Neural crest cell (in vitro differentiated cells): Measurements from ENCODE around the gene MGAT3. TPM values are rescaled to one million over a fixed set of nuclear protein-coding genes. Genes with fewer than 3 reads are reported as not detected.

Source experiments
- DNase-seq: peaks from one replicate; pipeline ENCODE4 v3.0.0; 2021; ENCODE audit warnings: low read depth, mixed read lengths, low spot score
- H3K27ac Mint-ChIP-seq: one replicate; pipeline ENCODE4 v1.8.0; 2021; ENCODE audit warnings: mild to moderate bottlenecking, mixed read lengths; ENCODE audit not compliant: unreplicated experiment
- H3K27me3 Mint-ChIP-seq: 2 replicates; pipeline ENCODE4 v1.8.0; 2021; ENCODE audit warnings: low read depth, mild to moderate bottlenecking, mixed read lengths
- H3K36me3 Mint-ChIP-seq: 2 replicates; pipeline ENCODE4 v1.8.0; 2021; ENCODE audit warnings: low read depth, mild to moderate bottlenecking, mixed read lengths
- H3K4me1 Mint-ChIP-seq: 2 replicates; pipeline ENCODE4 v1.8.0; 2021; ENCODE audit warnings: mixed read lengths
- H3K4me3 Mint-ChIP-seq: one replicate; pipeline ENCODE4 v1.8.0; 2021; ENCODE audit warnings: mild to moderate bottlenecking, mixed read lengths
- H3K9me3 Mint-ChIP-seq: 2 replicates; pipeline ENCODE4 v1.8.0; 2021; ENCODE audit warnings: mixed read lengths
- total RNA-seq: library from RNA; stranded (reverse); gene quantifications from 2 replicates; pipeline ENCODE4 v1.2.1, GENCODE V29; 2021
- TF ChIP-seq, protein P1 (sequence below): fragments of 200-600 bp; sonication (generic); conservative IDR thresholded peaks from 2 replicates; pipeline ENCODE4 v1.5.0; 2021; ENCODE audit warnings: antibody characterized with exemption, mild to moderate bottlenecking

Gene MGAT3
- total RNA-seq, 1 donor from 2014 or later = 20.3 TPM

DNA sequence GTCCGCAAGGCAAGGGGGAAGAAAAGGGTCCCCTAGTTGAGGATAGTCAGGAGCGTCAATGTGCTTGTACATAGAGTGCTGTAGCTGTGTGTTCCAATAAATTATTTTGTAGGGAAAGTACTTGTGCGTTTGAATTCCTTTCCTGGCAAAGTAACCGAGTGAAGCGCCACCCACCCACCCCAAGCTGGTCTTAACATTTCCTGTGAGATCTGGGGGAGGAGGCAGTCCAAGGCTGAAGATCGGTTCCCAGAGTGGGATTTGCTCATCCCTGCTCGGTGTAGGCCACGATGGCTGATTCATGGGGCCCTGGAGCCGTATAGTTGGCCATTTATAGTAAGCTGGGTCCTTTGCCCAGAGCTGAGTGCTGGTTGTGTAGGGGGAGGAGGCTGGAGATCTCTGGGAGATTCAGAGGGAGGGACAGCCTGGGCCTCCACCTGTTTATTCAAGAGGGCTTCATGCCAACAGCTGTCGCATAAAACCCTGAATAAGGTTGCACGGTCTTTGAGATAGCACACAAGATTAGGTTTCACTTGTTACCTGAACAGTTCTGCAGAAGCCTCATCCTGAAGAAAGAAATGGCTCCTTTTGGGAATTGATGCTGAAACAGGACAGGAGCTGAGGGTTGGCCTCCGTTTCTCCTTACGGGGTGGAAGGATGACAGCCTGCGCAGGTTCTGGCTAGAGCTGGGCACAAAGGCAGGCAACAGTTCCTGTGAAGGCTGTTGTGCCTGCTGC lies 65.9 kb downstream of the MGAT3 start:
- peaks cover 66% of the 10 kb centered on the region for H3K4me1 Mint-ChIP-seq
- H3K36me3 Mint-ChIP-seq = peaks cover 45% of the 10 kb centered on the region
- peaks cover 2% of the 10 kb centered on the region for H3K9me3 Mint-ChIP-seq
- peak overlapping the region; percentile 99 for H3K27ac Mint-ChIP-seq
- TF ChIP-seq, protein P1, sequence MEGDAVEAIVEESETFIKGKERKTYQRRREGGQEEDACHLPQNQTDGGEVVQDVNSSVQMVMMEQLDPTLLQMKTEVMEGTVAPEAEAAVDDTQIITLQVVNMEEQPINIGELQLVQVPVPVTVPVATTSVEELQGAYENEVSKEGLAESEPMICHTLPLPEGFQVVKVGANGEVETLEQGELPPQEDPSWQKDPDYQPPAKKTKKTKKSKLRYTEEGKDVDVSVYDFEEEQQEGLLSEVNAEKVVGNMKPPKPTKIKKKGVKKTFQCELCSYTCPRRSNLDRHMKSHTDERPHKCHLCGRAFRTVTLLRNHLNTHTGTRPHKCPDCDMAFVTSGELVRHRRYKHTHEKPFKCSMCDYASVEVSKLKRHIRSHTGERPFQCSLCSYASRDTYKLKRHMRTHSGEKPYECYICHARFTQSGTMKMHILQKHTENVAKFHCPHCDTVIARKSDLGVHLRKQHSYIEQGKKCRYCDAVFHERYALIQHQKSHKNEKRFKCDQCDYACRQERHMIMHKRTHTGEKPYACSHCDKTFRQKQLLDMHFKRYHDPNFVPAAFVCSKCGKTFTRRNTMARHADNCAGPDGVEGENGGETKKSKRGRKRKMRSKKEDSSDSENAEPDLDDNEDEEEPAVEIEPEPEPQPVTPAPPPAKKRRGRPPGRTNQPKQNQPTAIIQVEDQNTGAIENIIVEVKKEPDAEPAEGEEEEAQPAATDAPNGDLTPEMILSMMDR = no peak
- no peak for DNase-seq
- H3K27me3 Mint-ChIP-seq = peaks cover 47% of the 10 kb centered on the region
- H3K4me3 Mint-ChIP-seq = peak overlapping the region; percentile 100

DNA sequence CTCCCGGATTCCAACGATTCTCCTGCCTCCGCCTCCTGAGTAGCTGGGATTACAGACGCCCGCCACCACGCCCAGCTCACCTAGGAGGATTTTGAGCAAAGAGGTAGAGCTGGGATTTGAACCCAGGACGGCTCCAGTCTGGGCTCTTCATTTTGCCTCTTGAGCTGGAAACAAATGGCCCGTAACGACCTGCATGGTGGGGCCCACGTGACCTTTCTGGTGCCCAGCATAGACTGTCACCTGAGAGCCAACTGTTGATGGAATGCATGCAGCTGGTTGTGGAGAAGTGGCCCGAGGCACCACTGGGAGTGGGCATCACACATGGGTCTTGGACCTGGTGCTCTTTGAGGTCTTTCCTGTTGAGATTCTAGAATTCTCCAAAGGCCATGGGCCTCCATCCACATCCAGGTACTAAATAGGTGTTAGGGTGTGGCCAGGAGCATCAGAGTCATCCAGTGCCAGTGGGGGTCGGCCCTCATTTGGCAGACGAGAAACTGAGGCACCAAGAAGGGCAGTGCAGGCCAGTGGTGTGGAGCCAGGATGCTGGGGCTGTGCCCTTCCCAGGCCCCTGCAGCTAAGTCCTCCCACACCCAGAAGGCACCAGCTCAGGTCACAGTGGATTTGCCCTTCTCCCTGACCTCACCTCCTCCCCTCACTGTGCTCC lies 67.4 kb downstream of the MGAT3 start:
- peaks cover 45% of the 10 kb centered on the region for H3K36me3 Mint-ChIP-seq
- TF ChIP-seq, protein P1 = no peak
- H3K4me3 Mint-ChIP-seq = peak overlapping the region; percentile 88
- peaks cover 53% of the 10 kb centered on the region for H3K27me3 Mint-ChIP-seq
- DNase-seq = no peak
- H3K4me1 Mint-ChIP-seq = peaks cover 72% of the 10 kb centered on the region
- H3K27ac Mint-ChIP-seq = no peak overlapping the region
- peaks cover 2% of the 10 kb centered on the region for H3K9me3 Mint-ChIP-seq

DNA sequence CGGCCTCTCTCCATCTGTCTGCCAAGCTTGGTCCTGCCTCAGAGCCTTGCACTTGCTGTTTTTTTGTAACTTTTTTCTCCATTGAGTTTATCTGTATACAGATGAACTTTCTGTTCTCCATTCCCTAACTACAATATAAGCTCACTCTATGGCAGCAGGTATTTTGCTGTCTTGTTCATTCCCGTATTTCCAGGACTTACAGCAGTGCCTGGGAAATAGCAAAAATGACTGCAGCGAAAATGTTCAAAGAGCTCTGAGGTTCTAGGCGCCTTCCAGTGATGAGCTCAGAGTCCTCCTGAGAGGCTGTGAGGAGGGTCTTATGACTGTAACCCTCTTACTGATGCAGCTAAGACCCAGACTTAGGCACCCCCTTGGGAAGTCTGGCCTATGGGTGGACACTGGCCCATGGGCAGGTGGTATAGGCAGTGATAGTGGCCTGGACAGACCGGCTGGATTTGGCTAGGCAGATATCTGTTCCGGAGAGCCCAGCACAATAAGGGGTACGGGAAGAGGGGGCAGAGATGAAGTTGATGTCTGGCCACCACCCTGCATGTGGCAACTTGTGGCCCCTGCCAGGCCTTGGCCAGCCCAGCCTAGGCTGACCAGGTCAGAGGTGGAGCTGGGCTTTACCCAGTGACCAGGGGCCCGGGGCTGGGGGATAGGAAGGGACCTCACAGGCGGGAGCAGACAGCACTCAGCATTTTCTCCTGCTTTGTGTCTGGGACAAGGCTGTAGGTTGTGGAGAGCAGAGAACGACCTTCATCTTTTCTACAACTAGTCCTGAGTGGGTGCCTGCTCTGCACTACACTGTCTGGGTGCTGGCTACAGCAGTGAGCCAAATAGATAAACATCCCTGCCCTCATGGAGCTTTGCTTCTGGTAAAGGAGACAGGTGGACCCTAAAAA lies 68.2 kb downstream of the MGAT3 start:
- Mint-ChIP-seq H3K4me1 (peaks cover 76% of the 10 kb centered on the region), H3K9me3 (peaks cover 2% of the 10 kb centered on the region)
- DNase-seq = no peak

DNA sequence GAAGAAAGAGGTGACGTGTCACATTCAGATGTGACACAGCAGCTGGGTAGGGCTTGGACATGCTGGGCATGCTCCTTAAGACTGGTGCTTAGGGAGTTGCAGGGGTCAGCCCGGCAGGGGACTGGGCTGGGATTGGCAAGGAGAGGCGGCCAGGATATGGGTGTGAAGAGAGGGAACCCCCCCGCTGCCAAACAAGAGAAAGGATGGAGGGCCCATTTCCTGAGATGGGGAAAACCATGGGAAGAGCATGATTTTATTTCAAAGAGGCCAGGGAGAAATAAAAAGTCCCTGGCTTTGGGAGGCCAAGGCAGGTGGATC lies 68.8 kb downstream of the MGAT3 start:
- Mint-ChIP-seq H3K9me3 (no peaks in the 10 kb centered on the region), H3K27ac (no peak overlapping the region), H3K4me3 (peak overlapping the region; percentile 88), H3K4me1 (peaks cover 73% of the 10 kb centered on the region), H3K36me3 (peaks cover 42% of the 10 kb centered on the region), H3K27me3 (peaks cover 44% of the 10 kb centered on the region)
- TF ChIP-seq, protein P1 = no peak
- DNase-seq = no peak

More for the DNA sequence above, 68.2 kb downstream of the MGAT3 start:
- H3K36me3 Mint-ChIP-seq = peaks cover 45% of the 10 kb centered on the region
- H3K27me3 Mint-ChIP-seq = peaks cover 49% of the 10 kb centered on the region
- no peak overlapping the region for H3K27ac Mint-ChIP-seq
- TF ChIP-seq, protein P1 = no peak
- peak overlapping the region; percentile 88 for H3K4me3 Mint-ChIP-seq

DNA sequence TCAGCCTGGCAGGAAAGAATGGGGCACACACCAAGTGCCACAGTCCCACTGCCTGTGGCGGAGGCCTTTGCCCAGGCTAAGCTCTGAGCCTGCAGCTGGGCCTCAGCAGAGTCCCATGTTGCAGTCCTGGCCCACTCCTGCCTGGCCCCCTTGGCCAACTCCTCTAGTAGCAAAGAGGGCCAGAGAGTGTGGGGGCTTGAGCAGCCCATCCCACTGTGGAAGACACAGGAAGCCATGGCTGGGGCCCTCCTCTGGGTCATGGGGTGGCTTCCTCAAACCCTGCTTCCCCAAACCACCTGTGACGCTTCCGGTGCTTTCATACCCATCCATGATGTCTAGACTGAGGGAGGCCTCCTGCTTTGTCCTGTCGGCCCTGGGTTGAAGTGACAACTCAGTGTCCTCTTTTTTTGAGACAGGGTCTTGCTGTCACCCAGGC lies 69.9 kb downstream of the MGAT3 start:
- no peak for DNase-seq
- TF ChIP-seq, protein P1 = no peak
- H3K9me3 Mint-ChIP-seq = no peaks in the 10 kb centered on the region
- H3K4me3 Mint-ChIP-seq = peak overlapping the region; percentile 98
- peaks cover 38% of the 10 kb centered on the region for H3K27me3 Mint-ChIP-seq
- H3K27ac Mint-ChIP-seq = no peak overlapping the region
- H3K36me3 Mint-ChIP-seq = peaks cover 34% of the 10 kb centered on the region
- H3K4me1 Mint-ChIP-seq = peaks cover 81% of the 10 kb centered on the region
